ENCODE results near the gene RNF208. TPM values are rescaled to one million over a fixed set of nuclear protein-coding genes. Genes with fewer than 3 reads are reported as not detected.
A peak's percentile ranks its signal among the peaks of the same experiment; 100 is the strongest.

RNF208 gene
- total and polyA plus RNA-seq, 10 of the 15 experiments (the other 5 are each of a cell fraction or from before 2014, with no cell fraction given) = 0.06 to 10.7 (median 0.77) TPM

DNA sequence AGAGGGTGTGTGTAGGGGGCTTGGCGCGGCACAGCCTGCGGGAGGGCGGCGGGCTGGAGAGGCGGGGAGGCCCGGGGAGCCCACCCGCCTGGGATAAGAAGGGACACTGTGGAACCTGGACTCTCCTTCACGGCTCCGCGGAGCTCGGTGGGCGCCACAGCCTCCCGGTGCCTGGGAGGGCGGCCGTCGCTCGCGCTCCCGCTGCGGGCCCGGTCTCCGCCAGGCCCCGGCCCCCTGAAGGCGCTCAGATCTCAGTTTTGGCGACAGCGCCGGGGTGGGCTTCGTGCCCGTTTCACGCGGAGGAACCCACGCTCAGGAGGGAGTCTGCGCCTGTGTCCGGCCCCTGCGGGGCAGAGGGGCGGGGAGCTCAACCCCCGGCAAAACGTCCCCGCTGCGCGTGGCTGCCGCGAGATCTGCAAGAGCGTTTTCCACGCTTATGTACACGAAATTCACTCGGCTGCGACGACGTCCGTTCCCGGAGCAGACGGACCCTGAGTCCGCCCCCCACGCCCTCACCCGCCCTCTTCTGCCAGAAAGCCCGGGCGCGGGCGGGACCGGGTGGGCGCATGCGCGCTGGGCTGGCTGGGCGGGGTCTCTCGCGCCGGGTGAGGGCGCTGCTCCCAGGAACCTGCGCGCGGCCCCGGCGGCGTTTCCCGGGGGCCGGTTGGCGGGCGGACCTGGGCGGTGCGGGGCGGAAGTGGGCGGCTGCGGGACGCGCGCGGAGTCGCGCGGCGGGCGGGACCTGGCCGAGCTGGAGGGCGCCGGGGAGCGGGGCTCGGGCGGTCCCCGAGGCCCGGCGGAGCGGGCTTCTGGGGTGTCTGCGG, 32.8 kb upstream of the RNF208 start, which contains the start of gene NELFB (continued):
- TF ChIP-seq POLR2AphosphoS2 (IDR thresholded peaks at IDR 0.05; ENCODE audit: low read depth, low read length) (peak; percentile 70), ZNF384 (IDR thresholded peaks at IDR 0.05; ENCODE audit: borderline replicate concordance, low read depth, low read length) (no peak), MYB (IDR thresholded peaks at IDR 0.05; ENCODE audit: borderline replicate concordance, low read depth, low read length) (no peak), NR2F1 (conservative IDR thresholded peaks at IDR 0.05) (peak; percentile 73), TCF7 (IDR thresholded peaks at IDR 0.05; ENCODE audit: borderline replicate concordance) (no peak), MYC (IDR thresholded peaks at IDR 0.05; ENCODE audit: insufficient read depth, insufficient read length, insufficient replicate concordance, low read length, severe bottlenecking) (no peak), PML (IDR thresholded peaks at IDR 0.05; ENCODE audit: low read length) (no peak), SPI1 (IDR thresholded peaks at IDR 0.05; ENCODE audit: borderline replicate concordance, insufficient read depth, low read depth, low read length) (no peak), EP300 (IDR thresholded peaks at IDR 0.05; ENCODE audit: borderline replicate concordance in 1 of 2, control insufficient read depth in 1 of 2, low read depth in 2 of 2, low read length in 2 of 2) (no peak), EED (IDR thresholded peaks at IDR 0.05; ENCODE audit: low read depth) (no peak), SIN3A (IDR thresholded peaks at IDR 0.05; ENCODE audit: low read depth, low read length) (peak; percentile 83), MEF2A (IDR thresholded peaks at IDR 0.05; ENCODE audit: insufficient read depth, low read depth, low read length) (0 out of 2 replicates have a peak, but pooled peaks have one; percentile 47), BRCA1 (IDR thresholded peaks at IDR 0.05; ENCODE audit: low read depth, low read length) (no peak), MTA3 (IDR thresholded peaks at IDR 0.05; ENCODE audit: borderline replicate concordance, low read length) (no peak), SMAD5 (IDR thresholded peaks at IDR 0.05; ENCODE audit: low read depth) (no peak), ZNF24 (IDR thresholded peaks at IDR 0.05) (no peak)
- TF ChIP-seq, protein P1, sequence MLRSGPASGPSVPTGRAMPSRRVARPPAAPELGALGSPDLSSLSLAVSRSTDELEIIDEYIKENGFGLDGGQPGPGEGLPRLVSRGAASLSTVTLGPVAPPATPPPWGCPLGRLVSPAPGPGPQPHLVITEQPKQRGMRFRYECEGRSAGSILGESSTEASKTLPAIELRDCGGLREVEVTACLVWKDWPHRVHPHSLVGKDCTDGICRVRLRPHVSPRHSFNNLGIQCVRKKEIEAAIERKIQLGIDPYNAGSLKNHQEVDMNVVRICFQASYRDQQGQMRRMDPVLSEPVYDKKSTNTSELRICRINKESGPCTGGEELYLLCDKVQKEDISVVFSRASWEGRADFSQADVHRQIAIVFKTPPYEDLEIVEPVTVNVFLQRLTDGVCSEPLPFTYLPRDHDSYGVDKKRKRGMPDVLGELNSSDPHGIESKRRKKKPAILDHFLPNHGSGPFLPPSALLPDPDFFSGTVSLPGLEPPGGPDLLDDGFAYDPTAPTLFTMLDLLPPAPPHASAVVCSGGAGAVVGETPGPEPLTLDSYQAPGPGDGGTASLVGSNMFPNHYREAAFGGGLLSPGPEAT (IDR thresholded peaks at IDR 0.05; ENCODE audit: low read depth) = no peak
- TF ChIP-seq, protein P2, sequence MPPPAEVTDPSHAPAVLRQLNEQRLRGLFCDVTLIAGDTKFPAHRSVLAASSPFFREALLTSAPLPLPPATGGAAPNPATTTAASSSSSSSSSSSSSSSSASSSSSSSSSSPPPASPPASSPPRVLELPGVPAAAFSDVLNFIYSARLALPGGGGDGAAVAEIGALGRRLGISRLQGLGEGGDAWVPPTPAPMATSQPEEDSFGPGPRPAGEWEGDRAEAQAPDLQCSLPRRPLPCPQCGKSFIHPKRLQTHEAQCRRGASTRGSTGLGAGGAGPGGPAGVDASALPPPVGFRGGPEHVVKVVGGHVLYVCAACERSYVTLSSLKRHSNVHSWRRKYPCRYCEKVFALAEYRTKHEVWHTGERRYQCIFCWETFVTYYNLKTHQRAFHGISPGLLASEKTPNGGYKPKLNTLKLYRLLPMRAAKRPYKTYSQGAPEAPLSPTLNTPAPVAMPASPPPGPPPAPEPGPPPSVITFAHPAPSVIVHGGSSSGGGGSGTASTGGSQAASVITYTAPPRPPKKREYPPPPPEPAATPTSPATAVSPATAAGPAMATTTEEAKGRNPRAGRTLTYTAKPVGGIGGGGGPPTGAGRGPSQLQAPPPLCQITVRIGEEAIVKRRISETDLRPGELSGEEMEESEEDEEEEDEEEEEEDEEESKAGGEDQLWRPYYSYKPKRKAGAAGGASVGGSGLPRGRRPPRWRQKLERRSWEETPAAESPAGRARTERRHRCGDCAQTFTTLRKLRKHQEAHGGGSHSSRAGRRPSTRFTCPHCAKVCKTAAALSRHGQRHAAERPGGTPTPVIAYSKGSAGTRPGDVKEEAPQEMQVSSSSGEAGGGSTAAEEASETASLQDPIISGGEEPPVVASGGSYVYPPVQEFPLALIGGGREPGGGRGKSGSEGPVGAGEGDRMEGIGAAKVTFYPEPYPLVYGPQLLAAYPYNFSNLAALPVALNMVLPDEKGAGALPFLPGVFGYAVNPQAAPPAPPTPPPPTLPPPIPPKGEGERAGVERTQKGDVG (CRISPR knock-in tag; IDR thresholded peaks at IDR 0.05) = no peak
- TF ChIP-seq, protein P3, sequence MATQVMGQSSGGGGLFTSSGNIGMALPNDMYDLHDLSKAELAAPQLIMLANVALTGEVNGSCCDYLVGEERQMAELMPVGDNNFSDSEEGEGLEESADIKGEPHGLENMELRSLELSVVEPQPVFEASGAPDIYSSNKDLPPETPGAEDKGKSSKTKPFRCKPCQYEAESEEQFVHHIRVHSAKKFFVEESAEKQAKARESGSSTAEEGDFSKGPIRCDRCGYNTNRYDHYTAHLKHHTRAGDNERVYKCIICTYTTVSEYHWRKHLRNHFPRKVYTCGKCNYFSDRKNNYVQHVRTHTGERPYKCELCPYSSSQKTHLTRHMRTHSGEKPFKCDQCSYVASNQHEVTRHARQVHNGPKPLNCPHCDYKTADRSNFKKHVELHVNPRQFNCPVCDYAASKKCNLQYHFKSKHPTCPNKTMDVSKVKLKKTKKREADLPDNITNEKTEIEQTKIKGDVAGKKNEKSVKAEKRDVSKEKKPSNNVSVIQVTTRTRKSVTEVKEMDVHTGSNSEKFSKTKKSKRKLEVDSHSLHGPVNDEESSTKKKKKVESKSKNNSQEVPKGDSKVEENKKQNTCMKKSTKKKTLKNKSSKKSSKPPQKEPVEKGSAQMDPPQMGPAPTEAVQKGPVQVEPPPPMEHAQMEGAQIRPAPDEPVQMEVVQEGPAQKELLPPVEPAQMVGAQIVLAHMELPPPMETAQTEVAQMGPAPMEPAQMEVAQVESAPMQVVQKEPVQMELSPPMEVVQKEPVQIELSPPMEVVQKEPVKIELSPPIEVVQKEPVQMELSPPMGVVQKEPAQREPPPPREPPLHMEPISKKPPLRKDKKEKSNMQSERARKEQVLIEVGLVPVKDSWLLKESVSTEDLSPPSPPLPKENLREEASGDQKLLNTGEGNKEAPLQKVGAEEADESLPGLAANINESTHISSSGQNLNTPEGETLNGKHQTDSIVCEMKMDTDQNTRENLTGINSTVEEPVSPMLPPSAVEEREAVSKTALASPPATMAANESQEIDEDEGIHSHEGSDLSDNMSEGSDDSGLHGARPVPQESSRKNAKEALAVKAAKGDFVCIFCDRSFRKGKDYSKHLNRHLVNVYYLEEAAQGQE (IDR thresholded peaks at IDR 0.05; ENCODE audit: low read depth, low read length) = no peak
- TF ChIP-seq, protein P4, sequence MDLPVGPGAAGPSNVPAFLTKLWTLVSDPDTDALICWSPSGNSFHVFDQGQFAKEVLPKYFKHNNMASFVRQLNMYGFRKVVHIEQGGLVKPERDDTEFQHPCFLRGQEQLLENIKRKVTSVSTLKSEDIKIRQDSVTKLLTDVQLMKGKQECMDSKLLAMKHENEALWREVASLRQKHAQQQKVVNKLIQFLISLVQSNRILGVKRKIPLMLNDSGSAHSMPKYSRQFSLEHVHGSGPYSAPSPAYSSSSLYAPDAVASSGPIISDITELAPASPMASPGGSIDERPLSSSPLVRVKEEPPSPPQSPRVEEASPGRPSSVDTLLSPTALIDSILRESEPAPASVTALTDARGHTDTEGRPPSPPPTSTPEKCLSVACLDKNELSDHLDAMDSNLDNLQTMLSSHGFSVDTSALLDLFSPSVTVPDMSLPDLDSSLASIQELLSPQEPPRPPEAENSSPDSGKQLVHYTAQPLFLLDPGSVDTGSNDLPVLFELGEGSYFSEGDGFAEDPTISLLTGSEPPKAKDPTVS (IDR thresholded peaks at IDR 0.05; ENCODE audit: low read depth, low read length) = no peak
